T1000 (cell line): Measurements from ENCODE around the gene CACNA1C.
A peak's percentile ranks its signal among the peaks of the same experiment; 100 is the strongest.

Source experiments
- DNase-seq: peaks from one replicate; lab custom pipeline; 2025; ENCODE audit warnings: mixed read lengths; lab: John Stamatoyannopoulos, UW

The CACNA1C gene

GRCh38 chr12:2282318-2282717 is 229.5 kb downstream of the CACNA1C start:
- DNase-seq = no peak

- no peak for DNase-seq
Observed at GRCh38 chr12:2283480-2283879, 230.7 kb downstream of the CACNA1C start.

- DNase-seq = no peak
Observed at GRCh38 chr12:2283916-2284315, 231.1 kb downstream of the CACNA1C start.

- DNase-seq = no peak
Observed at GRCh38 chr12:2284321-2284813, 231.6 kb downstream of the CACNA1C start.

GRCh38 chr12:2284857-2285256 is 232.1 kb downstream of the CACNA1C start:
- DNase-seq = peak; percentile 65

GRCh38 chr12:2285462-2285861 is 232.7 kb downstream of the CACNA1C start:
- DNase-seq = no peak

- no peak for DNase-seq
Observed at GRCh38 chr12:2286047-2286446, 233.3 kb downstream of the CACNA1C start.

- DNase-seq = peak; percentile 65
Observed at GRCh38 chr12:2286461-2287131, 233.8 kb downstream of the CACNA1C start.

GRCh38 chr12:2287151-2287550 is 234.4 kb downstream of the CACNA1C start:
- DNase-seq = no peak

- DNase-seq = no peak
Observed at GRCh38 chr12:2287589-2287988, 234.8 kb downstream of the CACNA1C start.

GRCh38 chr12:2288001-2288400 is 235.2 kb downstream of the CACNA1C start:
- DNase-seq = no peak

GRCh38 chr12:2288471-2288870 is 235.7 kb downstream of the CACNA1C start:
- DNase-seq = no peak

- no peak for DNase-seq
Observed at GRCh38 chr12:2288875-2289274, 236.1 kb downstream of the CACNA1C start.

GRCh38 chr12:2289525-2289924 is 236.7 kb downstream of the CACNA1C start:
- DNase-seq = no peak

- DNase-seq = no peak
Observed at GRCh38 chr12:2290091-2290490, 237.3 kb downstream of the CACNA1C start.

- DNase-seq = no peak
Observed at GRCh38 chr12:2290516-2291065, 237.8 kb downstream of the CACNA1C start.

GRCh38 chr12:2291182-2291832 is 238.5 kb downstream of the CACNA1C start:
- peak; percentile 19 for DNase-seq

- no peak for DNase-seq
Observed at GRCh38 chr12:2291947-2292346, 239.2 kb downstream of the CACNA1C start.

- DNase-seq = no peak
Observed at GRCh38 chr12:2292560-2292959, 239.8 kb downstream of the CACNA1C start.

- no peak for DNase-seq
Observed at GRCh38 chr12:2294651-2295475, 242.1 kb downstream of the CACNA1C start.

GRCh38 chr12:2295941-2296461 is 243.2 kb downstream of the CACNA1C start:
- peak; percentile 48 for DNase-seq

GRCh38 chr12:2297004-2297403 is 244.2 kb downstream of the CACNA1C start:
- no peak for DNase-seq
